ENCODE data around the gene FLNB. TPM values are rescaled to one million over a fixed set of nuclear protein-coding genes. Genes with fewer than 3 reads are reported as not detected.
A peak's percentile ranks its signal among the peaks of the same experiment; 100 is the strongest.

FLNB gene
- total and polyA plus RNA-seq, 2 of the 13 experiments (the other 11 are each of a cell fraction or from before 2014, with no cell fraction given), result 106 to 130 TPM

GRCh38 chr3:58201451-58201850 is 193.2 kb downstream of the FLNB start (continued):
- peak; percentile 70; the same call in 1 of the 2 replicates for TF ChIP-seq ZNF292 (CRISPR knock-in tag; IDR thresholded peaks at IDR 0.05; ENCODE audit: borderline replicate concordance, low read depth)
- peak; percentile 48; the same call in 1 of the 2 replicates for TF ChIP-seq ELF1 (CRISPR knock-in tag; IDR thresholded peaks at IDR 0.05)
- peak in 1 of 2 experiments; percentile 45; a peak in 1 of 4 replicates for TF ChIP-seq KLF16 (CRISPR knock-in tag; IDR thresholded peaks at IDR 0.05)
- TF ChIP-seq ZEB1 (IDR thresholded peaks at IDR 0.05; ENCODE audit: insufficient replicate concordance, low read depth), result peak; percentile 23
- 0 out of 2 replicates have a peak, but pooled peaks have one; percentile 27 for TF ChIP-seq ETV6 (CRISPR knock-in tag; conservative IDR thresholded peaks at IDR 0.05)
- peak; percentile 83 for TF ChIP-seq SOX13 (IDR thresholded peaks at IDR 0.05)
- TF ChIP-seq SOX13 (CRISPR knock-in tag; conservative IDR thresholded peaks at IDR 0.05 in 1 of 2, IDR thresholded peaks at IDR 0.05 in 1 of 2), result peak in 1 of 2 experiments; percentile 94; a peak in 2 of 4 replicates
- TF ChIP-seq ZFP1 (CRISPR knock-in tag; IDR thresholded peaks at IDR 0.05), result peak; percentile 99
- peak; percentile 85 for TF ChIP-seq MED1 (CRISPR knock-in tag; IDR thresholded peaks at IDR 0.05)
- TF ChIP-seq MLX (CRISPR knock-in tag; IDR thresholded peaks at IDR 0.05), result peak; percentile 45; the same call in 1 of the 2 replicates
- peak; percentile 55; the same call in 1 of the 2 replicates for TF ChIP-seq ERF (CRISPR knock-in tag; IDR thresholded peaks at IDR 0.05)
- peak; percentile 74 for TF ChIP-seq POGZ (CRISPR knock-in tag; IDR thresholded peaks at IDR 0.05)
- TF ChIP-seq TCF7 (IDR thresholded peaks at IDR 0.05; ENCODE audit: low read depth), result peak; percentile 63
- peak; percentile 94 for TF ChIP-seq ZBTB34 (CRISPR knock-in tag; IDR thresholded peaks at IDR 0.05)
